ENCODE measurements around the gene CDKN2A. TPM values are rescaled to one million over a fixed set of nuclear protein-coding genes. Genes with fewer than 3 reads are reported as not detected.

Gene CDKN2A
- total RNA-seq (2014; rRNA removed; shearing (Covaris generic)): not detected in 2 replicates
- not detected in 2 replicates for polyA plus RNA-seq (2015; cell fraction: cytosol; rRNA removed)
- polyA plus RNA-seq (2015; cell fraction: nucleus; rRNA removed): not detected in 2 replicates

DNA sequence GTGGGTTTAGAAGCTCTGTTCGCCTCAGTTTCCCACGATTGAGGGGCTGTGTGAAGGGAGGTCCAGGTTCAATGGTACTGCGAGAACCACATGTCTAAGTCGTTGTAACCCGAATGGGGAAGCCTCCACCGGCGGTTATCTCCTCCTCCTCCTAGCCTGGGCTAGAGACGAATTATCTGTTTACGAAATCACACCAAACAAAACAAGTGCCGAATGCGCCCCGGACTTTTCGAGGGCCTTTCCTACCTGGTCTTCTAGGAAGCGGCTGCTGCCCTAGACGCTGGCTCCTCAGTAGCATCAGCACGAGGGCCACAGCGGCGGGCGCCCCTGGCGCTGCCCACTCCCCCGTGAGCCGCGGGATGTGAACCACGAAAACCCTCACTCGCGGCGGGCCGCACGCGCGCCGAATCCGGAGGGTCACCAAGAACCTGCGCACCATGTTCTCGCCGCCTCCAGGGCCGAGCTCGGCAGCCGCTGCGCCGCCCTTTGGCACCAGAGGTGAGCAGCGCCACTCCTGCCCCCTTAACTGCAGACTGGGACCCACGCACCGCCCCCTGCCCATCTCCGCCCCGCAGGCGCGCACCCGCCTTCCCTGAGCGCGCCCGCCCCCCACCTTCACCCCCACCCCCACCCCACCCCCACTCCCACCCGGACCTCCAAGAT lies at the start of gene CDKN2A:
TSS of gene CDKN2A (minus strand) at position 500 of the 663 bp plus-strand sequence.
- in situ Hi-C loops (cut with HindIII; ENCODE audit: low pct_unique_long_range_greater_than_20kb, low sequenced_read_pairs): no loop called here

DNA sequence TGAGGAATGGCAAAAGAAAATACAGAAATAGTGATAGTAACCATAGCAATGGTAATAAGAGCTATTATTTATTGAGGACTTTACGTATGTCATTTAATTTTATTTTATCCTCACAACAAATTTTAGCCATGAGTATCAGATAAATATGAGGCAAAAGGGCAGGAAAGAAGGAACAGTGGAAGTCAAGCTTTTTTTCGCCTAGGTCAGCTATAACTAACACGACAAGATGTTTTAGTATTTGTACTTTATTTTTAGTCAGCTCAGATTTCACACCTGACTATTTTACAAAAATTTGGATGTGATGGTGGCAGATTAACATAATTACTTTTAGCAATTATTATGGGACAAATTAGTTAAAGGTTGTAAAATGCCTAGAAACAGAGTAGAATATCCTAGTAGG lies 49.7 kb upstream of the CDKN2A start:
- no peak for DNase-seq (ENCODE audit: low read depth, low spot score)
- in situ Hi-C loops (cut with HindIII; ENCODE audit: low pct_unique_long_range_greater_than_20kb, low sequenced_read_pairs): no loop called here

More for the DNA sequence above, at the start of gene CDKN2A:
- DNase-seq (ENCODE audit: low read depth, low spot score): no peak

- DNase-seq (ENCODE audit: low read depth, low spot score): no peak
- in situ Hi-C loops (cut with HindIII; ENCODE audit: low pct_unique_long_range_greater_than_20kb, low sequenced_read_pairs): no loop called here
Measured at GRCh38 chr9:22041775-22042174, 47.6 kb upstream of the CDKN2A start.

DNA sequence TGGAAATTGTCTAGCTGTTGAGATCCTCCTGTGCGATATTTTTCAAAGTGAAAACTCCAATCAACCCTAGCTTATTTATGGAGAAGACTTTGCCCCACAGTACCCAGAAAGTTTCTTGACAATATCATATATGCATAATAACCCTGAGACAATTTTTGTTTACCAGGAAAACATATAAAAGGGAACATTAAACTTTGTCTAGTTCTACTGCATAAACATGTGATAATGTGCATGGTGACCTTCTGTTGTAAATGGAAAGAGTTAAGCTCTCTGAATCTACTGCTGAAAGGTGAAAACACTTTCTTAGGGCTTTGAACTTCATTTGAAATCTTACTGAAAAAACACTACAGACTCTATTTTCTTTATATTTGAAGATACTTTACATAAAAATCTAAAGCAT lies 47.2 kb upstream of the CDKN2A start:
- in situ Hi-C loops (cut with HindIII; ENCODE audit: low pct_unique_long_range_greater_than_20kb, low sequenced_read_pairs): no loop called here
- no peak for DNase-seq (ENCODE audit: low read depth, low spot score)

DNA sequence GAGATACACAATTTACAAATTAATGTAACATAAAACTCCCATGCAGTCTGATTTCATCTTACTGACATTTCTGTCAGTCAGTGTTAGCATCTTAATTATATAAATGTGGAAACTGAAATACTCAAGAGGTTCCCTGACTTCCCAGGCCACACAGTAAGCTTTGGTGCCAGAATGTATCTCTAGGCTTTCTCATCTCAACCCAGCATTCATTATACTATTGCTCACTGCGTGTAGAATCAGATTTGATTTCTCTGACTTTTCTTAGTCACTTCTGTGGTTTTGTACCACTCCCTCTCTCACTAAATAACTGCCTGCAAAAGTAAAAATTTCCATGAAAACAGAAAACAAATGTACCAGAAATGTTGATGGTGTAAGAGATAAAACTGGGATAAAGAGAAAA lies 46.6 kb upstream of the CDKN2A start:
- no peak for DNase-seq (ENCODE audit: low read depth, low spot score)
- in situ Hi-C loops (cut with HindIII; ENCODE audit: low pct_unique_long_range_greater_than_20kb, low sequenced_read_pairs): no loop called here

DNA sequence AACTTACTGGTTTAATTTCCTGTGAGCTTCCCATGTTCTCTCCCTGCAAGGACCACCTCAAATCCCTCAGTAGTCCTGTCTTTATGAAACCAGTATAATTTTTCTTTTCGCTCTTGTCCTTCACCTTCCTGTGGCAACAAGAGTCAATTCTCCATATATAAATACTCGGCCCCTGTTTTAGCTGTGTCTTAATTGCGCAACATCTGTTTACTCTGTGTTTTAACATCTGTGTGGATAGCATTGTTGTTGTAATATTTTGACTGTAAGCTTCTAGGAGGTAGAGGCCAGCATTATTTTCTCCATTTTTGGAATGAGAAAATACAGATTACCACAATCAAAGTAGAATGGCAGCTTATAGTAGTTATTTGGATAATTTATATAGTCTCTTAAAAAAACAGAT lies 45.1 kb upstream of the CDKN2A start:
- DNase-seq (ENCODE audit: low read depth, low spot score): no peak
- in situ Hi-C loops (cut with HindIII; ENCODE audit: low pct_unique_long_range_greater_than_20kb, low sequenced_read_pairs): no loop called here

DNA sequence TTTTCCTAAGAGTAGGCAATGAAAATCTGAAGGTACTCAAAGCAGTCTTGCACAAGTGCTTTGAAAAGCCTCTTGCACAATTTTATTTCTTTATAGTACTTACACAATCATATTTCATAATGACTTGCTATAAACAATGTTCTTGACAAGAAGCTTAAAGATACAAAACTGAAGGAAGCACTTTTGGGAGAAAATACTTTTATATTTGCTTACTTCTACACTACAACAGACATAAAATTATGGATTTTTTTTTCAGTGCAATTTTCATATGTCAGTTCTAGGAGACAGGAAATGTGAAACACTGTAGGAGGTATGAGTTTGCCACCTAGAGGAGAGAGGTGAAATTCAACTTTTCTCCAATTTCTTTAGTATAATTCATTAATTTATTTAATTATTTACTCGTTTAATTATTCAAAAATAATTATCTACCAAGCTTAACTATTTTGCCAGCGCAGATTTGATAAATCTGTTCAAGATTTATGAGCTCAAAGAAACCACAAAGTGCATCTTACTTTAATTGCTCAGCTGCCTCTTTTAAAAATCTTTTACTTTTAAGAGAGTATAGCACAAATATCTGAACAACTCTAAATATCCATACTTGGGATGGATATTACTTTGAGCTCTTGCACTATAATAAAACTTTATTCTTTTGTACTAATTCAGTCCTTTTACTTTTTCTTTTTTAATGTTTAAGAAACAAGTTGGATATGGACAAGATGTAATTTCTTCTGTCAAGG lies 43.9 kb upstream of the CDKN2A start:
- no peak for DNase-seq (ENCODE audit: low read depth, low spot score)
- in situ Hi-C loops (cut with HindIII; ENCODE audit: low pct_unique_long_range_greater_than_20kb, low sequenced_read_pairs): no loop called here

DNA sequence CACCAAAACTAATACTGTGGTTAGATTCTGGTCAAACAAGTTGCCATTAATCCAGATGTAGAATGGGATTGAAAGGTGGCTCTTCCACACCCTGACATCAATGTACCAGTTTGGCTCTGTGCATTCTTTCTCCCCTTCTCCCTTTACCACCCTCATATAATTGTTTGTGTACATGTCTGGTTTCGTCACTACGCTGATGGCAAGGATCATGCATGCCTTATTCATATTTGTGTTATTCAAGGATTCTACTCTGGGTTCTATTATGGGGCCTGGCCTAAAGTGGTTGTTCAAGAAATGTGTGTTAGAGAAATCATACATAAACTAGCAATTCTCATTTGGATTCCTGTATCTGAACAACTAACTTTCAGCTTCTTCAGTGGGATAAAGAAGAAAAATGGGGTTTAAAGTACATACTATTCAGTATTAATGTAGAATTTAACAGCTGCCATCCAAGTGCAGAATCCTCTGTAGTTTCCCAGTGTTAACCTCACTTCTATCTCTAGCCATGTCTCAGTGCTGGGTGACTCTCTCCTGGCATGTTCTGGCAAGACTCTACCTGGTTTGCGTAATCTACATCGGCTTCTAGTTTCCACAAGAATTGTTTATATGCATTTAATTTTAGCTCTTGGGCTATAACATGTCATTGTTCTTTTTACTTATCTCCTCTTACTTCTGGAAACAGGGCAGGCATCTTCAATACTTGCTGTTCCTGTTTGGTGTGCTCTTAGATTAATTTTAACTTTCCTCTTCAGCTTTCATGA lies 42.9 kb upstream of the CDKN2A start:
- in situ Hi-C loops (cut with HindIII; ENCODE audit: low pct_unique_long_range_greater_than_20kb, low sequenced_read_pairs): no loop called here
- no peak for DNase-seq (ENCODE audit: low read depth, low spot score)

- DNase-seq (ENCODE audit: low read depth, low spot score): no peak
- in situ Hi-C loops (cut with HindIII; ENCODE audit: low pct_unique_long_range_greater_than_20kb, low sequenced_read_pairs): no loop called here
Measured at GRCh38 chr9:22035591-22036011, 41.4 kb upstream of the CDKN2A start.

DNA sequence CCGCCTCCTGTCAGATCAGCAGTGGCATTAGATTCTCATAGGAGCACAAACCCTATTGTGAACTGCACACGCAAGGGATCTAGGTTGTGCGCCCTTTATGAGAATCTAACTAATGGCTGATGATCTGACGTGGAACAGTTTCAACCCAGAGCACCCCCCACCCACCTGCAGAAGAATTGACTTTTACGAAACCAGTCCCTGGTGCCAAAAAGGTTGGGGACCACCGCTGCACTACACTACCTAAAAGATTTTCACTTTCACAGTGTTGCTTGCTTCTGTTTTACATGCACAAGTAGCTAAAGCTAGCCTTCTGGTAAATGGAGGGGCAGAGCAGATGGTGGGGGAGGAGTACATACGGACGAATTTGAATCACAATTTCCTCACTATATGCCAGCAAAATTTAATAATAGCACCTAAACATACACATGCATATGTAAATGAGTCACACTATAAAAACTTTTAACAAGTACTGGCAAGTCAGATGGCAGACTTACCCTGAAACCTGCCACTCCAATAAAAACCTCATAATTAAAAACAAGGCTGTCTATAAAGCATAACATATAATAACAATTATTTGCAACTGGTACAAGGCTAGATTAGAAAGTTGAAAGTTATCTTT lies 38.9 kb upstream of the CDKN2A start:
- DNase-seq (ENCODE audit: low read depth, low spot score): no peak
- in situ Hi-C loops (cut with HindIII; ENCODE audit: low pct_unique_long_range_greater_than_20kb, low sequenced_read_pairs): no loop called here

- no peak for DNase-seq (ENCODE audit: low read depth, low spot score)
- in situ Hi-C loops (cut with HindIII; ENCODE audit: low pct_unique_long_range_greater_than_20kb, low sequenced_read_pairs): no loop called here
Measured at GRCh38 chr9:22031655-22032411, 37.6 kb upstream of the CDKN2A start.

GRCh38 chr9:22030101-22030598 lies 36.0 kb upstream of the CDKN2A start:
- in situ Hi-C loops (cut with HindIII; ENCODE audit: low pct_unique_long_range_greater_than_20kb, low sequenced_read_pairs): no loop called here
- DNase-seq (ENCODE audit: low read depth, low spot score): no peak

DNA sequence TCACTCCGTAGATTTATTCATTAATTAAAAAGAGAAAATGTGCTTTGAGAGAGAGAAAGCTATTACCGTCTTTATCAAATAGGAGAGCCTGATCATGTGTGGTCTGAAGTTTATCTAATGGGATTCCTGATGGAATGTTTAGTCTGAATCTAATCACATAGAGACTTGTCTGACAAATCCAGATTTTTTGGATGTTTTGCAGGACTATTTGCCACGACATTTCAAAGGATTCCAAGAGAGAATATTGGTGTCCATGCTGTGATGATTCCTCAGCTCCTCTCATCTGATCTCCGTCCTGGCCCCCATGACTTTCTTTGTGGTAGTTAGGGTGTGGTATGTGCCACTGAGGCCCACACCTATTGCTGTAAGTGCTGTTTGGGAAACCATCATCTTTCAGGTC lies 35.0 kb upstream of the CDKN2A start:
- no peak for DNase-seq (ENCODE audit: low read depth, low spot score)
- in situ Hi-C loops (cut with HindIII; ENCODE audit: low pct_unique_long_range_greater_than_20kb, low sequenced_read_pairs): no loop called here

DNA sequence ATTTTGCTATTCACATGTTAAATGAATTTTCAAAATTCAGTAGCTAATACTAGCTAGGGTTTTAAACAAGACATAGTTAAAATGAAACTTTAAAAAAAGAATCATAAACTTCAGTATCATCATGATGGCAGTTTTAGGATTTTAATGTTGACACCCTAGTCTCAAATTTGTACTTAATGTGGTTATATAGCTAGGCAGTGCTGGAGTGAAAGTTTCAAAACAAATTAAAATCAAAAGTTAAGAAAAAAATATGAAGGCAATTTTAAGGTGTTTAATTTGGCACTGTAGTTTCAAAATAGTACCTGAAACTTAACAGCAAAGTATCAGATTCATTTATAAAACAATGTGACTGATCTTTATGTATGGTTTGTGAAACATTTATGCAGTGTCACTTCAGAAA lies 34.2 kb upstream of the CDKN2A start:
- in situ Hi-C loops (cut with HindIII; ENCODE audit: low pct_unique_long_range_greater_than_20kb, low sequenced_read_pairs): no loop called here
- DNase-seq (ENCODE audit: low read depth, low spot score): no peak

GRCh38 chr9:22026696-22027095 lies 32.5 kb upstream of the CDKN2A start:
- in situ Hi-C loops (cut with HindIII; ENCODE audit: low pct_unique_long_range_greater_than_20kb, low sequenced_read_pairs): no loop called here
- no peak for DNase-seq (ENCODE audit: low read depth, low spot score)

DNA sequence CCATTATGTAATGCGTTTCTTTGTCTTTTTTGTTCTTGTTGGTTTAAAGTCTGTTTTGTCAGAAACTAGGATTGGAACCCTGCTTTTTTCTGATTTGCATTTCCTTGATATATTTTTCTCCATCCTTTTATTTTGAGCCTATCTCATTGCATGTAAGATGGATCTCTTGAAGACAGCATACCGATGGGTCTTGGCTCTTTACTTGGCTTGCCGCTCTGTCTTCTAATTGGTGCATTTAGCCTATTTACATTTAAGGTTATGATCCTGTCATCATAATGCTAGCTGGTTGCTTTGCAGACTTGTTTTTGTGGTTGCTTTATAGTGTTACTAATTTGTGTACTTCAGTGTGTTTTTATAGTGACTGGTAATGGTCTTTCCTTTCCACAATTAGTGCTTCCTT lies 28.2 kb upstream of the CDKN2A start:
- no peak for DNase-seq (ENCODE audit: low read depth, low spot score)
- in situ Hi-C loops (cut with HindIII; ENCODE audit: low pct_unique_long_range_greater_than_20kb, low sequenced_read_pairs): no loop called here

All from SK-MEL-5 (cell line).